HG02678 (cell line): Measurements from ENCODE around the gene SETDB2.
A peak's percentile ranks its signal among the peaks of the same experiment; 100 is the strongest.

Experiments
- ATAC-seq: cut with Tn5 transposase; IDR thresholded peaks from one replicate; pipeline ENCODE4 v1.9.1; 2021; ENCODE audit warnings: mild to moderate bottlenecking, moderate library complexity; ENCODE audit not compliant: unreplicated experiment

SETDB2 gene

GRCh38 chr13:49528161-49528560 is 84.1 kb downstream of the SETDB2 start:
- ATAC-seq: no peak

GRCh38 chr13:49530457-49530856 is 86.4 kb downstream of the SETDB2 start:
- no peak for ATAC-seq

- no peak for ATAC-seq
Observed at GRCh38 chr13:49532593-49532992, 88.5 kb downstream of the SETDB2 start.

GRCh38 chr13:49533011-49533410 is 88.9 kb downstream of the SETDB2 start:
- no peak for ATAC-seq

GRCh38 chr13:49533591-49534269 is 89.7 kb downstream of the SETDB2 start:
- ATAC-seq: no peak

GRCh38 chr13:49536144-49536873 is 92.2 kb downstream of the SETDB2 start:
- peak; percentile 59 for ATAC-seq

- no peak for ATAC-seq
Observed at GRCh38 chr13:49538404-49538803, 94.3 kb downstream of the SETDB2 start.

GRCh38 chr13:49539313-49539712 is 95.2 kb downstream of the SETDB2 start:
- ATAC-seq: no peak

- ATAC-seq: no peak
Observed at GRCh38 chr13:49539746-49540145, 95.7 kb downstream of the SETDB2 start.

- no peak for ATAC-seq
Observed at GRCh38 chr13:49540552-49540951, 96.5 kb downstream of the SETDB2 start.

GRCh38 chr13:49543656-49544055 is 99.6 kb downstream of the SETDB2 start:
- ATAC-seq: no peak
